Camera-type eye (tissue), 1 donor: Measurements from ENCODE around the gene REC8. TPM values are rescaled to one million over a fixed set of nuclear protein-coding genes. Genes with fewer than 3 reads are reported as not detected.

Experiments used
- total RNA-seq: library from RNA; depleted of rRNA; stranded (reverse); fragments of >200 nt; gene quantifications from one replicate; pipeline ENCODE4 v1.2.3, GENCODE V29; 2014

Gene REC8
- total RNA-seq, 1 donor from 2014 or later = 22.4 TPM

Other genes starting within 250 kb of the REC8 start
- gene DHRS4, start 218.3 kb upstream of the REC8 start, total RNA-seq = 13.3 TPM
- 7.7 TPM for gene DHRS4L2, start 183.2 kb upstream of the REC8 start, total RNA-seq
- gene CARMIL3, start 120.1 kb upstream of the REC8 start, total RNA-seq = 7.8 TPM
- gene CPNE6, start 100.5 kb upstream of the REC8 start, total RNA-seq = 5.9 TPM
- gene PCK2, start 77.8 kb upstream of the REC8 start, total RNA-seq = 11.2 TPM
- 67.2 TPM for gene DCAF11, start 57.3 kb upstream of the REC8 start, total RNA-seq
- gene NRL, start 57.1 kb upstream of the REC8 start, total RNA-seq = 394 TPM
- 11.4 TPM for gene FITM1, start 41.4 kb upstream of the REC8 start, total RNA-seq
- 58.5 TPM for gene PSME1, start 35.9 kb upstream of the REC8 start, total RNA-seq
- 15.1 TPM for gene EMC9, start 30.5 kb upstream of the REC8 start, total RNA-seq
- 28.6 TPM for gene PSME2, start 25.5 kb upstream of the REC8 start, total RNA-seq
- gene RNF31, start 24.6 kb upstream of the REC8 start, total RNA-seq = 72.5 TPM
- gene IRF9, start 10.8 kb upstream of the REC8 start, total RNA-seq = 35.1 TPM
- gene IPO4, start 16.7 kb downstream of the REC8 start, total RNA-seq = 19.1 TPM
- 58.9 TPM for gene TM9SF1, start 23.4 kb downstream of the REC8 start, total RNA-seq
- gene TSSK4, start 33.6 kb downstream of the REC8 start, total RNA-seq = not detected
- gene CHMP4A, start 41.4 kb downstream of the REC8 start, total RNA-seq = 53.5 TPM
- gene MDP1, start 44.0 kb downstream of the REC8 start, total RNA-seq = 20.5 TPM
- 61.8 TPM for gene NEDD8, start 60.3 kb downstream of the REC8 start, total RNA-seq
- 62.6 TPM for gene GMPR2, start 60.8 kb downstream of the REC8 start, total RNA-seq
- 44.8 TPM for gene TINF2, start 70.5 kb downstream of the REC8 start, total RNA-seq
- gene TGM1, start 91.1 kb downstream of the REC8 start, total RNA-seq = 6.2 TPM
- 26.6 TPM for gene RABGGTA, start 99.5 kb downstream of the REC8 start, total RNA-seq
- 19.4 TPM for gene DHRS1, start 127.7 kb downstream of the REC8 start, total RNA-seq
- gene NOP9, start 127.8 kb downstream of the REC8 start, total RNA-seq = 21.8 TPM
- gene CIDEB, start 135.9 kb downstream of the REC8 start, total RNA-seq = 17.5 TPM
- gene LTB4R2, start 138.1 kb downstream of the REC8 start, total RNA-seq = 6.9 TPM
- gene LTB4R, start 139.4 kb downstream of the REC8 start, total RNA-seq = 2.7 TPM
- 13.0 TPM for gene ADCY4, start 163.0 kb downstream of the REC8 start, total RNA-seq
- 4.4 TPM for gene RIPK3, start 167.9 kb downstream of the REC8 start, total RNA-seq
- gene NFATC4, start 196.1 kb downstream of the REC8 start, total RNA-seq = 67.8 TPM
- gene NYNRIN, start 226.9 kb downstream of the REC8 start, total RNA-seq = 47.5 TPM